Measurements from ENCODE around the gene PIK3R4. TPM values are rescaled to one million over a fixed set of nuclear protein-coding genes. Genes with fewer than 3 reads are reported as not detected.

The PIK3R4 gene
- total and polyA plus RNA-seq, 2 experiments from 2014 or later = 19.4 to 23.2 TPM

GRCh38 chr3:130654921-130655320, 91.7 kb downstream of the PIK3R4 start:
- Histone ChIP-seq H3K9me3 (ENCODE audit: low read depth) (no peaks in the 10 kb centered on the region), H3K27me3 (no peaks in the 10 kb centered on the region), H3K36me3 (no peaks in the 10 kb centered on the region), H3K4me1 (ENCODE audit: low read depth) (no peaks in the 10 kb centered on the region), H3K27ac (no peak overlapping the region), H3K4me3 (no peak overlapping the region)
- no peak for DNase-seq (ENCODE audit: low read depth in 1 of 2, low spot score in 1 of 2)
- TF ChIP-seq CTCF (IDR thresholded peaks at IDR 0.05; ENCODE audit: low read depth, low read length) = no peak

GRCh38 chr3:130654091-130654490, 92.5 kb downstream of the PIK3R4 start:
- no peak for DNase-seq (ENCODE audit: low read depth in 1 of 2, low spot score in 1 of 2)
- H3K4me1 ChIP-seq (ENCODE audit: low read depth) = no peaks in the 10 kb centered on the region
- no peaks in the 10 kb centered on the region for H3K36me3 ChIP-seq
- no peak for TF ChIP-seq CTCF (IDR thresholded peaks at IDR 0.05; ENCODE audit: low read depth, low read length)
- no peaks in the 10 kb centered on the region for H3K9me3 ChIP-seq (ENCODE audit: low read depth)
- H3K27ac ChIP-seq = no peak overlapping the region
- no peaks in the 10 kb centered on the region for H3K27me3 ChIP-seq
- no peak overlapping the region for H3K4me3 ChIP-seq

GRCh38 chr3:130649061-130649654, 97.5 kb downstream of the PIK3R4 start:
- Histone ChIP-seq H3K27me3 (no peaks in the 10 kb centered on the region), H3K4me1 (ENCODE audit: low read depth) (peaks cover 7% of the 10 kb centered on the region), H3K27ac (no peak overlapping the region), H3K4me3 (no peak overlapping the region), H3K9me3 (ENCODE audit: low read depth) (no peaks in the 10 kb centered on the region), H3K36me3 (no peaks in the 10 kb centered on the region)
- no peak for TF ChIP-seq CTCF (IDR thresholded peaks at IDR 0.05; ENCODE audit: low read depth, low read length)
- no peak for DNase-seq (ENCODE audit: low read depth in 1 of 2, low spot score in 1 of 2)

- no peaks in the 10 kb centered on the region for H3K27me3 ChIP-seq
- no peaks in the 10 kb centered on the region for H3K9me3 ChIP-seq (ENCODE audit: low read depth)
- peaks cover 7% of the 10 kb centered on the region for H3K4me1 ChIP-seq (ENCODE audit: low read depth)
- no peak for TF ChIP-seq CTCF (IDR thresholded peaks at IDR 0.05; ENCODE audit: low read depth, low read length)
- no peak for DNase-seq (ENCODE audit: low read depth in 1 of 2, low spot score in 1 of 2)
- no peak overlapping the region for H3K4me3 ChIP-seq
- no peak overlapping the region for H3K27ac ChIP-seq
- no peaks in the 10 kb centered on the region for H3K36me3 ChIP-seq
Measured at GRCh38 chr3:130648293-130648692, 98.3 kb downstream of the PIK3R4 start.

GRCh38 chr3:130645261-130645660, 101.4 kb downstream of the PIK3R4 start:
- Histone ChIP-seq H3K4me3 (no peak overlapping the region), H3K4me1 (ENCODE audit: low read depth) (peaks cover 7% of the 10 kb centered on the region), H3K9me3 (ENCODE audit: low read depth) (no peaks in the 10 kb centered on the region), H3K27me3 (no peaks in the 10 kb centered on the region), H3K27ac (no peak overlapping the region), H3K36me3 (no peaks in the 10 kb centered on the region)
- DNase-seq (ENCODE audit: low read depth in 1 of 2, low spot score in 1 of 2) = peak in 1 of 2 donors; percentile 20
- no peak for TF ChIP-seq CTCF (IDR thresholded peaks at IDR 0.05; ENCODE audit: low read depth, low read length)

Data from cardiac muscle cell (in vitro differentiated cells and primary cell).